NCI-H1048 (cell line): ENCODE results near the gene C1orf105.
"Not testable (repeated sequence)": the region's sequence is repeated elsewhere in the genome, so short reads cannot be mapped to it uniquely, and the experiment has no call there.

Experiments
- DNase-seq: peaks from one replicate; lab custom pipeline; 2025; lab: John Stamatoyannopoulos, UW

C1orf105 gene, protein sequence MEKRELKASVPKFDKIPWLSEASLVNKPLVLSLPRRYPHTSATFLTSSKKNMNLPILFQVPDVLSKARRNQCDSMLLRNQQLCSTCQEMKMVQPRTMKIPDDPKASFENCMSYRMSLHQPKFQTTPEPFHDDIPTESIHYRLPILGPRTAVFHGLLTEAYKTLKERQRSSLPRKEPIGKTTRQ

DNA sequence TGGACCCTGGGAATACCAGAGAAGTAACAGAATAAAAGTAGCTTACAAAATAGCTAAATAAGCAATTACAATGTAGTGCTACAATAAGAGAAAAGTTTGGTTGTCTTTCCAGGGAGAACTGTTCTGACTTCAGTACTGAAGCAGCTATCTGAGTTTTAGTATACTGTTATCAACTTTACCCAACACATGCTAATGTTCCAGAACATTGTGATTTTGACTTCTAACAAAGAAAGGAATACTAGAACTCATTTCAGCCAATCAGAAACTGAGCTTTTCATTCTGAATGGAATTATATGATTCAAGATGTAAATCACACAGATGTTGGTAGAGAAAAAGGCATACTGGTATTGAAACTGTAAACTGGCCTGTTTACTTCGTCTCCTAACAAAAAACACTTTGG, at the start of gene C1orf105:
Gene C1orf105, plus strand, starts transcription at position 301 of the 400 bp plus-strand sequence. CDS start 201 bp downstream, outside the sequence.
- DNase-seq: no peak

DNA sequence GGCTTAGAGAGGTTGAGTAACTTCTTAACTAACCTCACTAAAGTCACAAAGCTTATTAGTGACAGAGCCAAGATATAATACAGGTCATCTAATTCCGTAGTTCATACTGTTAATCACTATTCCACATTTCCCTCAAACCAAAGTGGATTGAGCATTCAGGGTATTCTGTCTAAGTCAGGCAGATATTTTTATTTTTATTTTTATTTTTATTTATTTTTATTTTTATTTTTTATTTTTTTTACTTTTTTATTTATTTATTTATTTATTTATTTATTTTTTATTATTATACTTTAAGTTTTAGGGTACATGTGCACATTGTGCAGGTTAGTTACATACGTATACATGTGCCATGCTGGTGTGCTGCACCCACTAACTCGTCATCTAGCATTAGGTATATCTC, 48.8 kb upstream of the C1orf105 start:
- not testable (repeated sequence) for DNase-seq

DNA sequence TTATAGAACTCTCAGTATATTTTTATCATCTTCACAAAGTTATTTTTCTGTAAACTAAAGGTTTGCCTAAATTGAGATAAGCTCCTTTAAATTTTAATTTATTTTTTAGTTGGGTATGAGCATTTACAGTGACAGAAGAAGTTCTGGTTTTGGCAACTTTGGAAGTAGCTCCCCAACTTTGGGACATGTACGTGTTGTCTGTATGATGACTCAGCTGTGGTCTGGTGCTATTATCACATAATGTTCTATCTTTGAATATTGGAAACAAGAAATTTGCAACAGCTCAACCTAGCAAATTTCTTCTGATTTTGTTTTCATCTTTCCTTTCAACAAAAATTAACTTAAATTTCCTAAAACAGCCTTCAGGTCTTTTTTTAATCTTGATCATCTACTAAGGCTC, 46.6 kb upstream of the C1orf105 start:
- no peak for DNase-seq

DNA sequence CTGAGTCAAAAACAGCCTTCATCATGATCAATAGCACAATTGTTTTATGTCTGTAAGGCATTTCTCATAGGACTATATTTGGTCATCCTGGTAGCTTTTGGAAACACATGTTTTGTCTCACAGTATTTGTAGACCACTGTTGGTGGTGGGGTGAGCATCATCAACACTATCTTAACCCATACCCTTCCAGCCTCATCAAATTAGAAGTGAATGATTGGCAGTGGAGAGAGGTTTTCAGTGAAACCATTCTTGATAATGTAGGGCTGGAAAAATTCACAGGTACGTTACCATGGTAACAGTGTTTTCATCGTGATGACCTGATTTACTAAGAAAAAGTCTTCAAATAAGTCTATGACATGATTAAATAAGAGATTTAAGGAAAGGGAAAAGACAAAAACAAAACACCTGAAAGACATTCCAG, 45.3 kb upstream of the C1orf105 start:
- no peak for DNase-seq

DNA sequence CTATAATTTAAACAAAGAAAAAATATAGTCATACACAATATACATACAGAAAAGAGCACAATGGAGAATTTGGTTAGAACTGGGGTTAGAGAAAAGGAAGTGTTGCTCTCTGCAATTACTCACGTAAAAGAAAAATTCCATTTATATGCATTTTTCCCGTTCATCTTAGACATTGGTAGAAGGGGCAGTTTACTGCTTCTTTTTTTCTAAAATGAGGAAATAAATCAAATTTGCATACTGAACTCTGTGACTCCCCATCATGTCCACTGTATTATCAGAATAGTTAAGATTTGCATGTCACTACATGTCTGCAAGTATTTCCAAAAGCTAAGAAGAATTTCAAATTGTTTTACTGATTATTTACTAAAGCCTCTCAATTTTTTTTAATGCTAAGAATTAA, 44.1 kb upstream of the C1orf105 start:
- peak; percentile 70 for DNase-seq

DNA sequence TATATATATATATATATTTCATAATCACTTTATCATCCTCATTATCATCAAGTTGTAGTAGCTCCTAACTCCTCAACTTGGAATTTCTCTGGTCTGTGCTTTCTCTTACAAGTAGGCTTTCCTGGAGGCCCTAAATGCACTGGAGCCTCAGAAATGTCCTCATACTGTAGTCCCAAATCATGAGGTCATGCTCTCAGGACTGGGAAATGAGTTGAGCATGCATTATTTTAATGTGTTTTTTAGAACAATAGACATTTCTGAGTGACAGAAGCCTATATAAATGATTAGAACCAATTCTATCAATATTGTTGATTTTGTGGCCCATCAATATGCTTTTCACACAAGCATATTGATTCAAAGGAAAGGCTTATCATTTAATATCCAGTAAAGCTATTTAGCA, 42.9 kb upstream of the C1orf105 start:
- DNase-seq: no peak

DNA sequence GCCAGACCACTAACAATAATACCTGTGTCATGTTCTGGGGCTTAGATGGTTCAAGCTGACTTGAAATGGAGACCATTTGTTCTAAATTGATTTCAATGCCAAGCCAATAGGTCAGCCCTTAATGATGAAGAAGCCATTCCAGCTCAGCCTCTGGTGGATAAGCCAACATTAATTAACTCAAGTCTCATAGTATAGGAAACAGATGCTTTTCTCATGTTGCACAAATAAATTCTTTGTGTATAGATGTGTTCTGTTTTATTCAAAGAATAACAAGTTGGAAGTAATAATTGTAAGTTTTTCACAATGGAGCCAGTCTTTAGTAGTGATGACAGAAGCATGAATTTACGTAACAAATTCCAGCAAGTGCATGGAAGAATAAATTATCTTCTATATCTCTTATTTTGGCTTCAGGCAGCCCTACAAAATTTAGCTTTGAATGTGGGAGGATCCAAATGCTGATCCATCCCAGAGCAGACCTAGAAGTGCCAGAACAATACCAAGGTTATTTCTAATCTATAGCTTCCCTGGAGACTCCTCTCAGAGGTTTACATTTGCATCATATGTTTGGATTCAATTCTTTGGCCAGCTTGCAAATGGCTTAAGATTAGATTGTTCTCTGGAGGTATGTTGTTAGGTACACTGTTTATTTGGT, 42.2 kb upstream of the C1orf105 start:
- no peak for DNase-seq

DNA sequence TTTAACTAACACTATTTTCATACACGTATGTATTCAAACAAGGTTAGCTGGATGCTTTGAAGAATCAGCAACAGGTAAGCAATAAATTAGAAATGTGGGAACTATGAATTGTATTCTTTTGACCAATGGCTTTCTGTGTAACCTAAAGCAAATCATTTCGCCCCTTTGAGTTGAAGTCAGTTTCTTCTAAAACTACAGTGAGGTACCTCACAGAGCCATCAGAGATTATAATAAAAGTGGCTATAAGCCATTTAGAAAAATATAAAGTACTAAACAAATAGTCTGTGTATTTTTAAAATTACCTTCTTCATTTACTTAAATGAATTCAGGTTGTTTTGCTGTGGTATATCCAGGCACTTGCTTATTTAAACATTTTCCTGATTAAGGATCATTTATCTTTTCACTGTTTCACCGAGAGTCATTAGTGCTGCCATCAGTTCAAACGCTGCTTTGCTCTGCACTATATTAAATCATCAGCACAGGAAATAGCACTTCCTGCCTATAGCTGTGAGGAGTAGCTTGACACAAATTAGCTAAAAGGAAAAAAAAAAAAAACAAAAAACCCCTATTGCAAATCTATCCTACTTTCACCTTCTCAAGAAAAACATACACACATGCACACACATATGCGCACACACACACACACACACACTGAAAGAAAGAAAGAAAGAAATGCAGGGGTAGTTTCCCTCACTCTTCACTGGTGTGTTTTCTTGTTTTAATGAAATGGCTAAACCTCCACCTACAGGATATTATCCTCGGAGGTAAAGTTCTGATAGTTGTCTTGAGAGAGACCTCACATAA, 39.8 kb upstream of the C1orf105 start:
- DNase-seq: no peak

DNA sequence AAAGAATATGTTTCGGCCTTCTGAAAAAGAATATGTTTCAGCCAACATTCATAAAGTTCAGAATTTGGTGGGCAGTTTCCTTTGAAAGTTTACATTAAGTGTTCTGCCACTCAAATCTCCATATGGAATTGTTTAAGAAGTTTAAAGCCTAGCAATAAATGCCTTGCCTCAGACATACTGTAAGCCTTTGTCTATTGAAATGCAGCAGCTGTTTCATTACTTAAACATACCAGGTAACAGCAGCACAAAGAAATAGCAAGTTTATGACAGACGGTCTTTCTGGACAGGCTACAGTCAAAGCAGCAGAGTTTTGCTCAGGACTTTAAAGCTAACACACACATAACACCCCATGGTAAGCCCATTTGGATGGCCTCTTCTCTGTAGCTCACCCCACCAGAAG, 38.5 kb upstream of the C1orf105 start:
- DNase-seq: no peak

DNA sequence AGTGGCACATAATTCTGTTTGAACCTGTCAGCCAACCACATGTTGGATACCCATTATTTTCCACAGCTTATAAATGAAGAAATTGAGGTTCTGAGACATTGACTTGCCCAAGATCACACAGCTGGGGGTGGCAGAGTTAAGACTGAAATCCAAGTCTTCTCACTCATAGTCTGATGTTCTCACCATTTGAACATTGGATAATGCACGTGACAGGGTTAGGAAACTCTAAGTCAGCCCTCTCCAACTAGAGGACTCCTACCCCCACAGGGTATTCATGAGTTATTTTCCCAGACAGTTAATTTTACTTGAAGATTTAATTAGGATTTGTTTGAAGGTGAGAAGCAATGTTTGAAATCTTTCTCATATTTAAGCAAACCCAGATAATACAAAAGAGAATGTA, 38.1 kb upstream of the C1orf105 start:
- no peak for DNase-seq

DNA sequence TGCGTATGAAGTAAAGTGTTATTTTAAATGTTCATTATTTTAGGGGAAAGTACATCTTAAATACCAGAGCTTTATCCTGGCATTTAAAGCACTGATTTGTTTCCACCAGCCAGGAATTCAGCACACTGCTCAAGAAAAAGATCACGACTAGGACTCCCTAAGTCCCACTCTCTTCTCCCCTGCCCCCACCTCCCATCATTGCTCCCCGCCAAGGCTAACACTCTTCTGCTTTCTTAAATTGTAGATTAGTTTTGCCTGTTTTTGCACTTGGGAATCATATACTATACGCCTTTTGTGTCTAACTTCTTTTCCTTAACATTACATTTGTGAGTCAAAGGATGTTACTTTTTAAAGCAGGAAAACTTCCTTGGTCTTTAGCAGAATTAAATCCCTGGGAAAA, 37.5 kb upstream of the C1orf105 start:
- no peak for DNase-seq

DNA sequence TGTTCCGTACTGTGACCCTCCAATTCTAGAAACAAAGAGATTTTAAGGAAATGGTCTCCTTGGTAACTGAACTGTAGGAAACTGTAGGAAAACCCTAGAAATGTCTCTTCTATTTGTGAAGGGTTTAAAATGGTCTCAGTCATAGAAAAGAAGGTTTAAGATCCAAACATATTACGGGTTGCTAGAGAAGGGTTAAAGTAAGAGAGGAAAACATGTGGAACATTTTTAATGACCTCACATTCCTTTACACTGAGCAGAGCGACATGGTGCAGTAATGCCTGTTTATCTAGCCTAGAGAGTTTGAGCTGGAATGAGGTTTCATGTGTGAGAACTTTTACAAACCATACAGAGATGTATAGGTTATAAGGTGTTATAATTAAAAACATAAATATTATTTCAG, 36.9 kb upstream of the C1orf105 start:
- no peak for DNase-seq

DNA sequence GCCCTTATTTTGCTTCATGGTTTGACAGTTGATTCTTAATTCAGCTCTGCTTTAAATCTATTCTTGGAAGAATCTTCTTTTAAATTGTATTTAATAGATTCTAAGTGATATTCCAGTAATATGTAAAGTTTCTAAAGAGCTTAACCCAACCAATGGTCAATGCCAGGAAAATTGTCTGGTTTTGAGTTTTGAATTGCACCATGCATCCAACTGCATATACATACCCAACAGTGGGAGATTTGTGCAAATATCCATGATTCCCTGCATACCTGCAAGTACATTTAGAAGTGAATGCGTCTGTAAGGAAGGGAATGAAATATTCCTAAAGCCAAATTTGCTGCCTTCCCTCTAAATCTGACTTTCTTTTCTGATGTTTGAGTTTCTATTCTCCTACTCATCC, 35.8 kb upstream of the C1orf105 start:
- DNase-seq: no peak

DNA sequence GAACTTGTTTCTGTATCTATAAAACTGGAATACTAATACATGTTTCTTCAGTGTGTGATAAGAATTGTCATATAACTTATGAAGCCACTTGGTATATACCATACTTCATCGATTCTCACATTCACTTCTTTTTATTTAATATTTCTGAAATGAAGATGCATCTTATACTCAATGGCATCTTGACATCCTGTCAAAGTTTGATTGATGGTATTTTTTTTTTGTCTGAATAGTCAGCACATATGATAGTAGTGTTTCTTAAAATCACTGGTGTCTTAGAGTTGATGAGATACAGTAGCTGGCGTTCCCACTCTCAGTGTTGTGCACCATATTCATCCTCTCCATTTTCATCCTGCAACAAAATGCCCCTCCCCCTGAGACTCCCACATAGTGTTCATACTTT, 34.4 kb upstream of the C1orf105 start:
- no peak for DNase-seq

DNA sequence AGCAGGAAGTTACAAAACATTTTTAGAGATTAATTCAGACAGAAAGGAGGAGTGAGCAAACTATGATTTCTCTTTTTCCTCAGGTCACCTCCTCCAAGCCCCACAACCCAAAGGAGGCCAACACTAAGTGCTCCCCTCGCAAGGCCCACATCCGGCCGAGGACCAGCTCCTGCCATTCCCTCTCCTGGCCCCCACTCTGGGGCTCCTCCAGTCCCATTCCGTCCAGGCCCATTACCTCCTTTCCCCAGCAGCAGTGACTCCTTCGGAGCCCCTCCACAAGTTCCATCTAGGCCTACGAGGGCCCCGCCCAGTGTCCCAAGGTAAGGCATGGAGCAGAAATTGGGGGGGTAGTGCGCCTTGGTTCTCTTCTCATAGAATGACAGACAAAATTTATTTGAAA, 32.0 kb upstream of the C1orf105 start:
- no peak for DNase-seq

DNA sequence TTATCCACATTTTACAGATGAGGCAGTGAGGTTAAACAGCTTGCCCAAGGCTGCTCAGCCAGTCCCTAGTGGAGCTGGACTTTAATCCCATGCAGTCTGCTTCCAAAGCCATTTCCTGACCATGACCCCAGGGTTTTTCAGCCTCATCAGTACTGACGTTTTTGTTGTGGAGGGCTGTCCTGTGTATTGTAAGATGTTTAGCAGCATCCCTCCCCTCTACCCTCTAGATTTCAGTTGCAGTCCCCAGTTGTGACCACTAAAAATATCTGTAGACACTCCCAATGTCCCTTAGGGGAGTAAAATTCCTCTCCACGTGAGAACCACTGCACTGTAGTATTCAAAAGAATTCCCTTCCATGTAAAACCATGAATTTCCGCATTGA, 30.2 kb upstream of the C1orf105 start:
- DNase-seq: no peak

DNA sequence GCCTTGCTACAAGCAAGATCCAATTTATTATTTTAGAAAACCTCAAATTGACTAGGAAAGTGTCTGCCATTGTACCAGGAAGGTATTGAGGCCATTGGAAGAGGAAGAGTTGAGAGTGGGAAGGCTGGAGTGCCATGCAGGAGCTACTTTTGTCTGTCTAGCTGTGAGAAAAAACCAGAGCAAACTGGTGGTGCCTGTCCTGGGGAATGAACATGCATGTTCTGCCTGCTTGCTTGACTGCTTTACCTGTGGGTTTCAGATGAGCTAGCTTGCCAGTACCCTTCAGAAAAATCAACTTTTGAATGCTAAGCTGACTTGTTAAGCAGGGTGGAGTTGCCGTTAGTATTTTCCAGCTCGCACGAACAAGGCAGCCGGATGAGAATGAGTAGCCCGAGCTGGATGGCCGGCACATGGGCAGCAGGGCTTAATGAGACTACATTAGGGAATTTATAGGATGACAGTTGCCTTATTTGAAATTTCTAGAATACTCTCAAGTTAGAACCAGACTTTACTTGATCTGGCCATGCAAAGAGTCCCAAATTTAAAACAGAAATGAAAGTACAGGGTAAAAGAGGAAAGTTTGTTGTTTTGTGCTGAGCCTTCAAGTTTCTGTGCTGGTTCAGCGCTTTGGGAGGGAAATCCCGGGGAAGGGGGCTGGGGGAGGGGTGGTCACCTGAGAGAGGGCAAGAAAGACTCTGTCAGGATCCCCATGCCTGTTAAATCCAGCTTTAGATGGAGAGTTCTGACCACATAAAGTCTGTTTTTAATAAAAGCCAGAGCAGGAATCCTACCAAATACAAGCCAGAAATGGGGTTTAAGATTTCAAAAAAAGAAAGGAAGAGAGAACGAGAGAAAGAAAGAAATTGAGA, 29.6 kb upstream of the C1orf105 start:
- no peak for DNase-seq

DNA sequence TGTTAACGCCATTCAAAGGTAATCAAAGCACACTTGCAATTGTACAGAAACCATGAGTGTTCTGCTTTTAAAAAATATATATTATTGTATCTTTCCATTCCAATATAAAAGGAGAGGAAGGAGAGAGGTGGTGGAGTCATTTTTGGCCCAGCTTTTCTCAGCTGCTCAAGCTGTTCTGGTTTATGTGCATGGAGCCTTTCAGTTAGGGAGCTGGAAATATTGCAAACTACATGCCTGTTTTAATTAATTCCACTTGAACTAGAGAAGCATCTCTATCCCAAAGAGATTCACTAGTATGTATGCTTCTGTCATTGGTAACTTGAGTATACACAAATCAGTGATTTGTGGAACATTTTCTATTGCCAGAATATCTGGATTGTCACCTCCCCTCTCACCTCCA, 28.5 kb upstream of the C1orf105 start:
- DNase-seq: no peak

DNA sequence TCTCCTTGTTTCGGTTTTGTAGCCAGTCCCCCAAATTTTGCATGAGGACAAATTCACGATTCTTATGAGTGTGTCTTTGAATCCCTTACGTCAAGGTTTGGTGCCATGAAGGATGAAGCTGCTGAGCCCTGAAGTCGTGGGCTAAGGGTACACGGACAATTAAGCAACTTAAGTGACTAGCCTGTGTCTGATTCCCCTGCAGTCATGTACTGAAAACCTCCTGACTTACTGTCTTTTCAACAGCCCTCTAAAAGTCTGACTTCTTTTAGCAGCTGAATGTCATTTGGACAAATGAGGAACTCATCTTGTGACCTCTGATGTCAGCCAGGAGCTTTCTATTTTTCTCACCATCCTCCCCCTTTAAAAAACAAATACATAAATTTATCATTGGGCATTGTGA, 27.1 kb upstream of the C1orf105 start:
- DNase-seq: no peak

DNA sequence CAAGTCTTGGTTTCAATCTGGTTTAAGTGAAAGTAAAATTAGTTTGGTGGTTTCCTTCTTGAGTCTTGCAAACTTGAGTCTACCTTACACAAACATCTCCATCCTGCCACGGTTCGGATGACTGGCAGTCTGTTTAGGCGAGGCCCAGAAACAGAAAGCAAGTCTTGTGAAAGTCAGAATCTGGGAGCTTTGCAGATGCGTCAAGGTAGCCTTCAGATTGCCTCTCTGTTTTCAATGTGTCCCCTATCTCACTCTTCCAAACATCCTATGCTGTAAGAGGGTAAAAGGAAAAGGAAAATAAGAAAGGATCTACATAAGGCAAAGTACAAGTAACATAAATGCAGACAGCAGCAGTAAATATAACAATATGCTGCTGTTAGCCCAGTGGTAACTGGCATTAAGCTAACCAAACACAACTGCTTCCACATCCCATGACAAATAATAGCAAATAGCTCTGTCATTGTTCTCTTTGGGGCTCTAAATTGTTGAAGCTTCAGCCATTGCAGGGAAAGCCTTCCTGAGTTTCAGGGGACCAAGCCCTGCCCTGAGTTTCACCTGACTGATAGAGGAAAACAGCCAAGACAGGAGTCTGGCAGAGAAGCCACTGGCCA, 26.2 kb upstream of the C1orf105 start:
- no peak for DNase-seq

DNA sequence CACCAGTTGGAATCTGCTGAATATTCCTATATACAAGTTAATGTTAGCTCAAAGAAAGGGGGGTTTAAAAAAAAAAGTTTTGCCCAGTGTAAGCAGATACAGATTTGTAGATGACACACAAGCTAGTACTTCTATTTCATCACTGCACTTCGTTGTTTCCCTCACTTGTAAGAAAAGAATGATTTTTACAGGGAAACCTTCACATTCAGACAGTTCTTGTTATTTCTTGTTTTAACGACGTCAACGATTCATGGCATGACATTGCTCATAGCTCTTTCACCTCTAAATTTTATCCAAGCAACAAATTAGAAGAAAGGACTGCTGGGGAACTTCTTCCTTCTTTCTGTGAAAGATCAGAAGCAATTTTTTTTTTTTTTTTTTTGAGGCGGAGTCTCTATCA, 25.7 kb upstream of the C1orf105 start:
- no peak for DNase-seq

DNA sequence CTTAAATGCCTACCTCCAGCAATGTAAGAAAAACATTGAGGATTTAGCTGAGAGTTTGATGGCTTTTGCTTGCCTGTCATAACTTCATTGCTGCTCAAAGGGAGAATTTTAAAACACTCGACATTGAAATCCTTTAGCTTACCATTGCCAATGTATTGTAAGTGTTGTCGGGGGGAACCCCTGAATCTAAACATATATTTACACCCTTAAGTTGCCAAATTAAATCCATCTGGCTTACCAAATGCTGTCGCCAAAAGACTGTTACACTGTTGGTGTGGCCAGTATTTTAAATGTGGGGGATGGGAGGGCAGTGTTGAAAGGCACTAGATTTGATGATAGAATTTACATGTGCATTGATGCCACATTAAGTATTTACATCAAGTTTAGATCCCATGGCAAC, 24.9 kb upstream of the C1orf105 start:
- DNase-seq: no peak
